RWPE2 (cell line): ENCODE measurements around the gene ATP13A2.
"Not testable (repeated sequence)": the region's sequence is repeated elsewhere in the genome, so short reads cannot be mapped to it uniquely, and the experiment has no call there.

ENCODE experiments used
- ATAC-seq: fragments of 200-7000 bp; cut with Tn5 transposase; 3 replicates; pipeline ENCODE4 v1.9.1; 2021; ENCODE audit warnings: low read depth
- DNase-seq: peaks from one replicate; pipeline ENCODE4 v3.0.0-alpha.2; 2020; ENCODE audit warnings: low spot score
- H3K27ac ChIP-seq: fragments of 450-650 bp; 2 replicates; pipeline ENCODE4 v1.5.1; 2017; ENCODE audit warnings: mild to moderate bottlenecking; ENCODE audit not compliant: poor library complexity, severe bottlenecking
- H3K27me3 ChIP-seq: fragments of 250-450 bp; sonication (Bioruptor Pico); 2 replicates; pipeline ENCODE4 v1.5.1; 2021; ENCODE audit warnings: mild to moderate bottlenecking, moderate library complexity; ENCODE audit not compliant: insufficient read depth, poor library complexity, severe bottlenecking
- H3K36me3 ChIP-seq: fragments of 250-450 bp; sonication (Bioruptor Pico); 2 replicates; pipeline ENCODE4 v1.5.1; 2020; ENCODE audit warnings: low read depth, mild to moderate bottlenecking, moderate library complexity
- H3K4me1 ChIP-seq: fragments of 250-450 bp; sonication (Bioruptor Pico); 2 replicates; pipeline ENCODE4 v1.5.1; 2021; ENCODE audit warnings: mild to moderate bottlenecking, moderate library complexity; ENCODE audit not compliant: insufficient read depth, poor library complexity, severe bottlenecking
- H3K4me3 ChIP-seq: fragments of 250-450 bp; sonication (Bioruptor Pico); 2 replicates; pipeline ENCODE4 v1.5.1; 2021; ENCODE audit warnings: mild to moderate bottlenecking, moderate library complexity; ENCODE audit not compliant: severe bottlenecking
- H3K9me3 ChIP-seq: fragments of 250-450 bp; sonication (Bioruptor Pico); 2 replicates; pipeline ENCODE4 v1.5.1; 2021; ENCODE audit warnings: mild to moderate bottlenecking, moderate library complexity; ENCODE audit not compliant: severe bottlenecking
- CTCF ChIP-seq: fragments of 450-650 bp; IDR thresholded peaks from one replicate; pipeline ENCODE4 v1.5.1; 2017; ENCODE audit warnings: mild to moderate bottlenecking, moderate library complexity; ENCODE audit not compliant: poor library complexity, severe bottlenecking

ATP13A2 gene

GRCh38 chr1:16968372-16968771, 43.4 kb downstream of the ATP13A2 start:
- TF ChIP-seq CTCF: no peak
- no peaks in the 10 kb centered on the region for H3K27me3 ChIP-seq
- no peaks in the 10 kb centered on the region for H3K4me1 ChIP-seq
- no peak for DNase-seq
- ATAC-seq: no peak
- no peaks in the 10 kb centered on the region for H3K36me3 ChIP-seq
- no peak overlapping the region for H3K27ac ChIP-seq
- H3K4me3 ChIP-seq: no peak overlapping the region
- H3K9me3 ChIP-seq: no peaks in the 10 kb centered on the region

- Histone ChIP-seq H3K9me3 (no peaks in the 10 kb centered on the region), H3K27me3 (no peaks in the 10 kb centered on the region), H3K4me1 (no peaks in the 10 kb centered on the region), H3K36me3 (no peaks in the 10 kb centered on the region), H3K27ac (no peak overlapping the region), H3K4me3 (no peak overlapping the region)
- TF ChIP-seq CTCF: no peak
- ATAC-seq (no peak), DNase-seq (no peak)
These were observed 43.8 kb downstream of the ATP13A2 start for GRCh38 chr1:16967962-16968361.

DNA sequence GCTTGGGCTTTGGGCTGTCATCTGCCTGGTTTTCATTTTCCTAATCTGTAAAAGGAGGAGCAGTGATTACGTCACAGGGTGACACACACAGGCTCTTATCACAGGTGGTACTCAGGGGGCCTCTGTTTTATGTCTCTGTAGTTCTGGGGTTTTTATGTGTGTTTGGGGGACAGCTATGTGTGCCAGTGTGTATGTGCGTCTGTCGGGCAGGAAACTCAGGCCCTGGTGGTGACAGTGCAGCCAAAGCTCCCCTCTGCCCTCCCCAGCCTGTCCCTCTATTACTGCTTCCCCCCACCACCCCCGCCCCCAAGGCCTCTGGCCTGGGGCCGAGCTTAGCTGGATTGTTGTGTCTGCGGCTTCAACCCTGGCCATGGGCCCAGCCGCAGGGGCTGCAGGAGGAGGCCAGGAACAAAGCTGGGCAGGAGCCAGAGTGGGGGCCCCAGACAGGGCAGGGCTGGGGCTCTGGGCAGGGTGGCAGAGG, 44.6 kb downstream of the ATP13A2 start:
- ATAC-seq (peak; percentile 33; the same call in 2 of the 3 replicates), DNase-seq (peak; percentile 56)
- no peak for TF ChIP-seq CTCF
- H3K4me1 ChIP-seq: no peaks in the 10 kb centered on the region
- no peaks in the 10 kb centered on the region for H3K36me3 ChIP-seq
- no peaks in the 10 kb centered on the region for H3K27me3 ChIP-seq
- H3K9me3 ChIP-seq: no peaks in the 10 kb centered on the region
- no peak overlapping the region for H3K4me3 ChIP-seq
- H3K27ac ChIP-seq: no peak overlapping the region

- no peak for DNase-seq
- TF ChIP-seq CTCF: no peak
- Histone ChIP-seq H3K4me3 (no peak overlapping the region), H3K36me3 (no peaks in the 10 kb centered on the region), H3K27me3 (no peaks in the 10 kb centered on the region), H3K9me3 (no peaks in the 10 kb centered on the region), H3K4me1 (no peaks in the 10 kb centered on the region), H3K27ac (no peak overlapping the region)
- ATAC-seq: no peak
These were observed 45.4 kb downstream of the ATP13A2 start for GRCh38 chr1:16966282-16966681.

DNA sequence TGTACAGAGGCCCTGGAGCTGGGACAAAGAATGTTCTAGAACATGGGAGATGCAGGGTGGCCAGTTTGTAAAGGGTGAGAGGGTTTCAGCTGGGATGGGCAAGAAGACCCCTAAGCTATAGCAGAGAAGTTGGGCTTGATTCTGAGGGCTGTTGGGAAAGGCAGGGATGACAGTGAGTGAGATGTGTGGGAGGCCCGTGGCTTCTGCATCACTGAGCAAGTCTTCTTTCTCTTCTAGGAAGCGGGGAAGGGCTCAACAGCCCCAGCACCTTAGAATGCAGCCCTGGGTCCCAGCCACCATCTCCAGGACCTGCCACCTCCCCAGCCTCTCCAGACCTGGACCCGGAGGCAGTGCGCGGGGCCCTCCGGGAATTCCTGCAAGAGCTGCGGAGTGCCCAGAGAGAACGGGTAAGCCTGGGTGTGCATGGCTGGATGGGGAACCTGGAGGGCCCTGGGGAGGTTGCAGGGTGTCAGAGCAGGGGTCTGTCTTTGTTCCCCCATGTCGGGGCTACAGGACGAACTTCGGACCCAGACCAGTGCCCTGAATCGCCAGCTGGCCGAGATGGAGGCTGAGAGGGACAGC, 46.2 kb downstream of the ATP13A2 start:
- H3K27ac ChIP-seq: no peak overlapping the region

GRCh38 chr1:16964169-16964568, 47.6 kb downstream of the ATP13A2 start:
- not testable (repeated sequence) for H3K36me3 ChIP-seq, DNase-seq, H3K4me3 ChIP-seq, H3K27ac ChIP-seq, H3K27me3 ChIP-seq, H3K4me1 ChIP-seq, H3K9me3 ChIP-seq, ATAC-seq

More for the DNA sequence above, 46.2 kb downstream of the ATP13A2 start:
- Histone ChIP-seq H3K9me3 (no peaks in the 10 kb centered on the region), H3K4me3 (no peak overlapping the region), H3K4me1 (no peaks in the 10 kb centered on the region), H3K27me3 (no peaks in the 10 kb centered on the region), H3K36me3 (no peaks in the 10 kb centered on the region)
- ATAC-seq (no peak), DNase-seq (no peak)
- TF ChIP-seq CTCF: no peak
